ENCODE results near the gene PAIP2.

DNA sequence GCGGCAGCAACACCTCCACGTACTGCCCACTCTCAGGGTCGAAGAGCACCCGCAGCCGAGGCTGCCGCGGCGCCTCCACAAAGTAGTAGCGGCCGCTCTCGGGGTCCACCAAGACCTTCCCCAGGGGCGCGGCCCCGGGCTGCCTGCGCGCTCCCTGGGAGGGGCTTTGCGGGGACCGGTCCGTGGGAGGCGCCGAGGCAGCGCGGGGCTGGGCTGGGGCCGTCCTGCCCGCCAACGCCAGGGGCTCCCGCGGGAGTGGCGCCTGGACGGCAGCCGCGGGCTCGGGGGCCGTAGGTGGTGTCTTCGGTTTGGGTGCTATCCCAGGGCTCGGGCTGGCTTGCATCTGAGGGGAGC is 50.6 kb downstream of the PAIP2 start:
- TF ChIP-seq CTCF (IDR thresholded peaks at IDR 0.05): no peak
- no peak for TF ChIP-seq POLR2A (IDR thresholded peaks at IDR 0.05)
